EL (cell line): Measurements from ENCODE around the gene ASB1.

Experiments
- DNase-seq: peaks from one replicate; pipeline ENCODE4 v3.0.0-alpha.2; 2016

Gene ASB1

GRCh38 chr2:238498188-238498587 lies 71.5 kb downstream of the ASB1 start:
- no peak for DNase-seq

- DNase-seq: no peak
Observed at GRCh38 chr2:238498691-238499295, 72.1 kb downstream of the ASB1 start.

GRCh38 chr2:238499731-238500580 lies 73.2 kb downstream of the ASB1 start:
- no peak for DNase-seq

- DNase-seq: no peak
Observed at GRCh38 chr2:238501311-238501710, 74.6 kb downstream of the ASB1 start.
